WTC11 (cell line): ENCODE data around the gene ZNF750. TPM values are rescaled to one million over a fixed set of nuclear protein-coding genes. Genes with fewer than 3 reads are reported as not detected.
A peak's percentile ranks its signal among the peaks of the same experiment; 100 is the strongest.

Experiments used
- ATAC-seq: fragments of 200-7000 bp; cut with Tn5 transposase; 2 replicates; pipeline ENCODE4 v1.10.0; 2021; ENCODE audit warnings: mild to moderate bottlenecking, moderate library complexity
- CTCF ChIA-PET: fragments of 300-600 bp; sonication (Branson Sonifier 250); formaldehyde crosslinking; loops from one replicate; lab custom pipeline; 2021; ENCODE audit warnings: antibody characterized with exemption; lab: Charles Lee
- POLR2A ChIA-PET: fragments of 350-600 bp; sonication (Branson Sonifier 250); formaldehyde crosslinking; loops from one replicate; lab custom pipeline; 2021; ENCODE audit warnings: antibody characterized with exemption; lab: Charles Lee
- DNase-seq: peaks from one replicate; pipeline ENCODE4 v3.0.0; 2021; ENCODE audit warnings: low spot score
- H3K27ac Mint-ChIP-seq: 2 replicates; pipeline ENCODE4 v1.8.0; 2021; ENCODE audit warnings: mixed read lengths
- H3K27me3 Mint-ChIP-seq: 2 replicates; pipeline ENCODE4 v1.8.0; 2021; ENCODE audit warnings: low read depth, mild to moderate bottlenecking, moderate library complexity, mixed read lengths
- H3K36me3 Mint-ChIP-seq: 2 replicates; pipeline ENCODE4 v1.8.0; 2021; ENCODE audit warnings: mixed read lengths
- H3K4me1 Mint-ChIP-seq: 2 replicates; pipeline ENCODE4 v1.8.0; 2022; ENCODE audit warnings: mixed read lengths
- H3K4me3 Mint-ChIP-seq: 2 replicates; pipeline ENCODE4 v1.8.0; 2021; ENCODE audit warnings: mild to moderate bottlenecking, moderate library complexity, mixed read lengths
- H3K9me3 Mint-ChIP-seq: 2 replicates; pipeline ENCODE4 v1.8.0; 2021; ENCODE audit warnings: mixed read lengths
- ARID4B ChIP-seq: sonication (generic); formaldehyde crosslinking; IDR thresholded peaks from 2 replicates; pipeline ENCODE4 v1.8.0; 2023; ENCODE audit warnings: missing genetic modification reagents, mild to moderate bottlenecking, borderline replicate concordance
- CDX4 ChIP-seq: fragments of 250-450 bp; sonication (Bioruptor Pico); IDR thresholded peaks from 2 replicates; pipeline ENCODE4 v1.9.0; 2021; ENCODE audit warnings: moderate library complexity, mild to moderate bottlenecking, inconsistent platforms, borderline replicate concordance
- CREM ChIP-seq: sonication (generic); formaldehyde crosslinking; IDR thresholded peaks from 2 replicates; pipeline ENCODE4 v1.8.1; 2022; ENCODE audit warnings: mild to moderate bottlenecking, missing genetic modification reagents, moderate library complexity
- E2F5 ChIP-seq: sonication (generic); formaldehyde crosslinking; IDR thresholded peaks from 2 replicates; pipeline ENCODE4 v1.8.1; 2022; ENCODE audit warnings: mild to moderate bottlenecking, moderate library complexity, missing genetic modification reagents
- MXD4 ChIP-seq: fragments of 250-450 bp; sonication (Bioruptor Pico); IDR thresholded peaks from 2 replicates; pipeline ENCODE4 v1.8.0; 2021; ENCODE audit warnings: mild to moderate bottlenecking, moderate library complexity, borderline replicate concordance
- NR1H2 ChIP-seq: sonication (generic); formaldehyde crosslinking; IDR thresholded peaks from 2 replicates; pipeline ENCODE4 v1.9.0; 2021; ENCODE audit warnings: mild to moderate bottlenecking, moderate library complexity, missing genetic modification reagents
- NR2C2 ChIP-seq: sonication (generic); formaldehyde crosslinking; IDR thresholded peaks from 2 replicates; pipeline ENCODE4 v1.8.0; 2022; ENCODE audit warnings: mild to moderate bottlenecking, missing genetic modification reagents
- PRRX2 ChIP-seq: fragments of 250-450 bp; sonication (Bioruptor Pico); IDR thresholded peaks from 2 replicates; pipeline ENCODE4 v1.8.0; 2021; ENCODE audit warnings: mild to moderate bottlenecking
- SMAD3 ChIP-seq: sonication (generic); formaldehyde crosslinking; IDR thresholded peaks from 2 replicates; pipeline ENCODE4 v1.8.0; 2022; ENCODE audit warnings: missing genetic modification reagents, mild to moderate bottlenecking, borderline replicate concordance
- SOX15 ChIP-seq: fragments of 250-450 bp; sonication (Bioruptor Pico); IDR thresholded peaks from 2 replicates; pipeline ENCODE4 v1.9.0; 2021; ENCODE audit warnings: mild to moderate bottlenecking
- TCF7 ChIP-seq: sonication (generic); formaldehyde crosslinking; IDR thresholded peaks from 2 replicates; pipeline ENCODE4 v1.8.0; 2022; ENCODE audit warnings: mild to moderate bottlenecking, low read depth, missing genetic modification reagents, moderate library complexity
- TEAD1 ChIP-seq: sonication (generic); formaldehyde crosslinking; IDR thresholded peaks from 2 replicates; pipeline ENCODE4 v1.8.0; 2022; ENCODE audit warnings: mild to moderate bottlenecking, missing genetic modification reagents
- USF2 ChIP-seq: sonication (generic); formaldehyde crosslinking; IDR thresholded peaks from 2 replicates; pipeline ENCODE4 v1.8.1; 2023; ENCODE audit warnings: mild to moderate bottlenecking, missing genetic modification reagents, moderate library complexity
- ZMAT4 ChIP-seq: fragments of 250-450 bp; sonication (Bioruptor Pico); IDR thresholded peaks from 2 replicates; pipeline ENCODE4 v1.9.0; 2021; ENCODE audit warnings: mild to moderate bottlenecking
- ZNF121 ChIP-seq: sonication (generic); formaldehyde crosslinking; IDR thresholded peaks from 2 replicates; pipeline ENCODE4 v1.8.0; 2023; ENCODE audit warnings: missing genetic modification reagents
- ZNF138 ChIP-seq: sonication (generic); formaldehyde crosslinking; conservative IDR thresholded peaks from 2 replicates; pipeline ENCODE4 v1.8.1; 2022; ENCODE audit warnings: mild to moderate bottlenecking, moderate library complexity, missing genetic modification reagents
- ZNF423 ChIP-seq: fragments of 250-450 bp; sonication (Bioruptor Pico); IDR thresholded peaks from 2 replicates; pipeline ENCODE4 v2.1.2; 2022; ENCODE audit warnings: mild to moderate bottlenecking, moderate library complexity
- total RNA-seq: library from RNA; stranded (reverse); gene quantifications from 3 replicates; pipeline ENCODE4 v1.2.3, GENCODE V29; 2021
- TF ChIP-seq, protein P1 (sequence below): sonication (generic); formaldehyde crosslinking; conservative IDR thresholded peaks from 2 replicates; pipeline ENCODE4 v1.8.1; 2023; ENCODE audit warnings: mild to moderate bottlenecking, low read depth, missing genetic modification reagents, moderate library complexity
- TF ChIP-seq, protein P2 (sequence below): sonication (generic); formaldehyde crosslinking; IDR thresholded peaks from 2 replicates; pipeline ENCODE4 v1.8.0; 2022; ENCODE audit warnings: mild to moderate bottlenecking, missing genetic modification reagents

Gene ZNF750
- total RNA-seq, 1 experiment from 2014 or later, result 0.04 TPM

GRCh38 chr17:82870091-82870491, 30.3 kb upstream of the ZNF750 start (continued):
- TF ChIP-seq, protein P1, sequence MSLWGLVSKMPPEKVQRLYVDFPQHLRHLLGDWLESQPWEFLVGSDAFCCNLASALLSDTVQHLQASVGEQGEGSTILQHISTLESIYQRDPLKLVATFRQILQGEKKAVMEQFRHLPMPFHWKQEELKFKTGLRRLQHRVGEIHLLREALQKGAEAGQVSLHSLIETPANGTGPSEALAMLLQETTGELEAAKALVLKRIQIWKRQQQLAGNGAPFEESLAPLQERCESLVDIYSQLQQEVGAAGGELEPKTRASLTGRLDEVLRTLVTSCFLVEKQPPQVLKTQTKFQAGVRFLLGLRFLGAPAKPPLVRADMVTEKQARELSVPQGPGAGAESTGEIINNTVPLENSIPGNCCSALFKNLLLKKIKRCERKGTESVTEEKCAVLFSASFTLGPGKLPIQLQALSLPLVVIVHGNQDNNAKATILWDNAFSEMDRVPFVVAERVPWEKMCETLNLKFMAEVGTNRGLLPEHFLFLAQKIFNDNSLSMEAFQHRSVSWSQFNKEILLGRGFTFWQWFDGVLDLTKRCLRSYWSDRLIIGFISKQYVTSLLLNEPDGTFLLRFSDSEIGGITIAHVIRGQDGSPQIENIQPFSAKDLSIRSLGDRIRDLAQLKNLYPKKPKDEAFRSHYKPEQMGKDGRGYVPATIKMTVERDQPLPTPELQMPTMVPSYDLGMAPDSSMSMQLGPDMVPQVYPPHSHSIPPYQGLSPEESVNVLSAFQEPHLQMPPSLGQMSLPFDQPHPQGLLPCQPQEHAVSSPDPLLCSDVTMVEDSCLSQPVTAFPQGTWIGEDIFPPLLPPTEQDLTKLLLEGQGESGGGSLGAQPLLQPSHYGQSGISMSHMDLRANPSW (CRISPR knock-in tag), result no peak
- TF ChIP-seq, protein P2, sequence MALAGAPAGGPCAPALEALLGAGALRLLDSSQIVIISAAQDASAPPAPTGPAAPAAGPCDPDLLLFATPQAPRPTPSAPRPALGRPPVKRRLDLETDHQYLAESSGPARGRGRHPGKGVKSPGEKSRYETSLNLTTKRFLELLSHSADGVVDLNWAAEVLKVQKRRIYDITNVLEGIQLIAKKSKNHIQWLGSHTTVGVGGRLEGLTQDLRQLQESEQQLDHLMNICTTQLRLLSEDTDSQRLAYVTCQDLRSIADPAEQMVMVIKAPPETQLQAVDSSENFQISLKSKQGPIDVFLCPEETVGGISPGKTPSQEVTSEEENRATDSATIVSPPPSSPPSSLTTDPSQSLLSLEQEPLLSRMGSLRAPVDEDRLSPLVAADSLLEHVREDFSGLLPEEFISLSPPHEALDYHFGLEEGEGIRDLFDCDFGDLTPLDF (CRISPR knock-in tag), result no peak
- TF ChIP-seq TEAD1 (CRISPR knock-in tag), result no peak

DNA sequence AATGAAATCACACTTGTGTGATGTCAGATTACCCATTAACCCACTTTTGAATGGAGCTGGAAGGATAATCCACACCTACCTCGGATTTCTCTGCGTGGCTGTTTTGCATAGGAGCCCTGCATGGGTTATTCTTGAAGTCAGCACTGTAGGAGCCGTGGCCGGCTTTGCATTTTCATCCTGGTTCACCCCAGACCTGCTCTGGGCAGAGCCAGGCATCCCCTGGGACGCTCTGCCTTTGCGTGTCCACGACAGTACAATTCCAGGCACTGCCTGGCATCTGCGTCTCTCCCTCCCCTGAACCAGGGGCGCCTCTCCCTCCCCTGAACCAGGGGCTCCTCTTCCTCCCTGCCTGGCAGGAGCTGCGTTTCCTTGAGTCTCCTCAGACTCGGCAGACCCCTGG, 29.7 kb upstream of the ZNF750 start:
- no peak for ATAC-seq
- H3K27me3 Mint-ChIP-seq, result no peaks in the 10 kb centered on the region
- CTCF ChIA-PET, result interaction anchor here (1.5 to 2.1 kb wide), 2 partner anchors 32 to 88 kb away, joined by 4 to 5 read pairs; no protein-coding TSS in a partner anchor
- H3K27ac Mint-ChIP-seq, result peak overlapping the region; percentile 93; the same call in 1 of the 2 replicates
- no peaks in the 10 kb centered on the region for H3K9me3 Mint-ChIP-seq
- peaks cover 11% of the 10 kb centered on the region for H3K36me3 Mint-ChIP-seq
- POLR2A ChIA-PET, result no interaction called here
- no peak for DNase-seq
- no peak overlapping the region for H3K4me3 Mint-ChIP-seq
- no peak for TF ChIP-seq ZMAT4 (CRISPR knock-in tag)
- TF ChIP-seq TEAD1 (CRISPR knock-in tag), result no peak
- TF ChIP-seq SOX15 (CRISPR knock-in tag), result no peak
- no peak for TF ChIP-seq MXD4 (CRISPR knock-in tag)
- no peak for TF ChIP-seq PRRX2 (CRISPR knock-in tag)
- no peak for TF ChIP-seq NR2C2 (CRISPR knock-in tag)
- TF ChIP-seq ZNF121 (CRISPR knock-in tag), result no peak
- no peak for TF ChIP-seq SMAD3 (CRISPR knock-in tag)
- TF ChIP-seq ZNF423, result no peak
- no peak for TF ChIP-seq CDX4 (CRISPR knock-in tag)
- no peak for TF ChIP-seq CREM (CRISPR knock-in tag)
- TF ChIP-seq E2F5 (CRISPR knock-in tag), result no peak
- no peak for TF ChIP-seq TCF7
- TF ChIP-seq NR1H2 (CRISPR knock-in tag), result no peak
- TF ChIP-seq ZNF138 (CRISPR knock-in tag), result no peak
- TF ChIP-seq ARID4B (CRISPR knock-in tag), result no peak
- TF ChIP-seq USF2, result no peak
- peaks cover 8% of the 10 kb centered on the region for H3K4me1 Mint-ChIP-seq
